Stomach smooth muscle (tissue), 2 donors: ENCODE measurements around the gene PPFIA2.

Experiments
- H3K27ac ChIP-seq: one replicate; pipeline ENCODE4 v1.7.0; 2013; ENCODE audit warnings: mild to moderate bottlenecking, low read length, inconsistent platforms
- H3K27me3 ChIP-seq, 2 donors: one replicate each; pipeline ENCODE4 v1.7.0; 2013; ENCODE audit warnings: low read length in 2 of 2; ENCODE audit not compliant: insufficient read depth in 2 of 2, control insufficient read depth in 1 of 2
- H3K36me3 ChIP-seq, 2 donors: one replicate each; pipeline ENCODE4 v1.7.0; 2013; ENCODE audit warnings: low read length in 2 of 2; ENCODE audit not compliant: control insufficient read depth in 2 of 2, insufficient read depth in 2 of 2
- H3K4me1 ChIP-seq: one replicate; pipeline ENCODE4 v1.7.0; 2013; ENCODE audit warnings: low read length; ENCODE audit not compliant: control insufficient read depth, insufficient read depth
- H3K4me3 ChIP-seq, 2 donors: one replicate each; pipeline ENCODE4 v1.7.0; 2013; ENCODE audit warnings: low read length in 2 of 2
- H3K9ac ChIP-seq, 2 donors: one replicate each; pipeline ENCODE4 v1.7.0; 2013; ENCODE audit warnings: low read length in 2 of 2, mild to moderate bottlenecking in 1 of 2
- H3K9me3 ChIP-seq, 2 donors: one replicate each; pipeline ENCODE4 v1.7.0; 2013; ENCODE audit warnings: low read length in 2 of 2; ENCODE audit not compliant: control insufficient read depth in 2 of 2
- donor health status: healthy.
- donor health status: Pancreatic carcinoma.

The PPFIA2 gene

DNA sequence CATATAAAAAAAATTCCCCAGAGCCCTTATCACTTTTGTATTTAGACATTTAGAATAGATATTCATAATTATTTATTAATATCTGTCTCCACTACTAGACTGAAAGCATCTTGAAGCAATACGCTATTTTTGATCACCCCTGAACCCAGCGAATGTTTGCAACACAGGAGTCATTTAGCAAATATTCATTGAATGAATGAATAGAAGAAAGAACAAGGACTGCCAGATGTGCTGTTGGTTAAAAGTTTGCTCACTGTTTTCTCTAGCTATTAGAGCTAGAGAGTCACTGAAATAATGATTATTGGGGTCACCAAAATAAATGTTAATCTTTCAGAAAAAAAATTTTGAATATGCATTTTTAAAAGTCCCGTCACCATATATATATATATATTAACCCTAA lies 506.9 kb downstream of the PPFIA2 start:
- H3K4me3 ChIP-seq = no peak overlapping the region
- no peaks in the 10 kb centered on the region for H3K4me1 ChIP-seq
- H3K27ac ChIP-seq = no peak overlapping the region
- no peaks in the 10 kb centered on the region for H3K27me3 ChIP-seq
- no peaks in the 10 kb centered on the region for H3K36me3 ChIP-seq
- H3K9me3 ChIP-seq = no peaks in the 10 kb centered on the region
- no peak overlapping the region for H3K9ac ChIP-seq

DNA sequence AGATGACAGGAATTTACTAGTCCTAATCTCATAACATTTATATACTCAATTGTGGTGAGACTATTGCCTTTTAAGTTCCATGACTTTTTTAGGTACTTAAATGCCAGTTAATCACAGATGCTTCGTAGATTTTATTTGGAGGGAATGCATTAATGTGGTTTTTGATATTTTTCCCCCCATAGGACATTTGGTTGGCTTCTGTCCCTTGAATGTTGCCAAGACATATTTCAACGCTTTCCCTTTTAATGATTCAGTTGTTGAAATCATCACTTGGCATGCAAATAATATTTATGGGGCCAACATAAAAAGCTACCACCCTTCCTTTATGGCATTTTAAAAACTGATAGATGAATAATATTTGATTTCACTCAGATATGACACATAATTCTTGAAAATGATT lies 509.2 kb downstream of the PPFIA2 start:
- Histone ChIP-seq H3K4me1 (no peaks in the 10 kb centered on the region), H3K4me3 (no peak overlapping the region), H3K36me3 (no peaks in the 10 kb centered on the region), H3K9ac (no peak overlapping the region), H3K9me3 (no peaks in the 10 kb centered on the region), H3K27ac (no peak overlapping the region), H3K27me3 (no peaks in the 10 kb centered on the region)

DNA sequence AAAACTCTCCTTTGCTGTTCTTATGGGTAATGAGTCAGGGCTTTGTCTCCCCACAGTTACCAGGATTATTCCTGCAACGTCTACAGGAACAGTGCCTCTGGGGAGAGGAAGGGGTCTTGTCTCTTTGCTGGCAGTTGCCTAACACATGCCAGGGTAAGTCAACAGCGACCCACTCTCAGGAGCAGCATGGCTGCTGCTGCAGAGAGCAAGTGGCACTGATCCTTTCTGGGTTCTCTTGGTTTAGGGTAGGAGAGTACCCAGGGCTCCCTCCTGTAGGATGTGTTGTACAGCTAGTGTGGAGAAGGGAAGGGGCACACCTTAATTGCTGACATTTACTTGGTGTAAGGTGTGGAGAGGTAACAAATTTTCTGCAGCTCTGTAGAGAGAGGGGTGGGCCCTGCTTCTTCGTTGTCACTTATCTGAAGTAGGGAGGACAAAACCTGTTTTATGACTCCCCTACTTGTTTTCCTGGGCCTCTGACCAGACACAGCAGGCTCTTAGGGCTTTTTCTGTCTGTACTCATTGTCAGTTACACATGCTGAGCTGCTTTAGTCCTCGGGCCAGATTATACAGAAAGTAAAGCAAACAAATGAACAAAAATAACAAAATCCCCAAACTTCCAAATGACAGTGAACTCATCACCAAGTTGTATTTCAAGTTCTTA lies 513.1 kb downstream of the PPFIA2 start:
- Histone ChIP-seq H3K36me3 (no peaks in the 10 kb centered on the region), H3K4me1 (no peaks in the 10 kb centered on the region), H3K9me3 (no peaks in the 10 kb centered on the region), H3K9ac (no peak overlapping the region), H3K27ac (no peak overlapping the region), H3K4me3 (no peak overlapping the region), H3K27me3 (no peaks in the 10 kb centered on the region)

DNA sequence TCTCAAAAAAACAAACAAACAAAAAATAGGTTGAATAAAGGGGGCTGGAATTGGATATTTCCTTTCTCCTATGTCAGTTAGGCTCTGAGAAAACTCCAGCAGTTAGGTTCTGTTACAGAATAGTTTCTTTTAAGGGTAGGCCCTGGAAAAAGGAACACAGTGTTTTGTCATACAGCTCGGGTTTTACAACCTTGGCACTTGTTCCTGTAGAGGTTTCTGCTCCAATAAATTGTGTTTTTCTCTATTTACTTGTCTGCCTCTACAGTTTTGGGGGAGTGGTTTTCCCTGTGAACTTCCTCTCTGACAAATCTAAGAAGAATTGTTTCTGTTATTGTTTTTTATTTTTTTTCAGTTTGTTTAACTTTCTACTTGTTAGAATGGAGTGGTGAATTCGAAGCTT lies 513.7 kb downstream of the PPFIA2 start:
- Histone ChIP-seq H3K9me3 (no peaks in the 10 kb centered on the region), H3K4me3 (no peak overlapping the region), H3K9ac (no peak overlapping the region), H3K27ac (no peak overlapping the region), H3K4me1 (no peaks in the 10 kb centered on the region), H3K27me3 (no peaks in the 10 kb centered on the region), H3K36me3 (no peaks in the 10 kb centered on the region)

DNA sequence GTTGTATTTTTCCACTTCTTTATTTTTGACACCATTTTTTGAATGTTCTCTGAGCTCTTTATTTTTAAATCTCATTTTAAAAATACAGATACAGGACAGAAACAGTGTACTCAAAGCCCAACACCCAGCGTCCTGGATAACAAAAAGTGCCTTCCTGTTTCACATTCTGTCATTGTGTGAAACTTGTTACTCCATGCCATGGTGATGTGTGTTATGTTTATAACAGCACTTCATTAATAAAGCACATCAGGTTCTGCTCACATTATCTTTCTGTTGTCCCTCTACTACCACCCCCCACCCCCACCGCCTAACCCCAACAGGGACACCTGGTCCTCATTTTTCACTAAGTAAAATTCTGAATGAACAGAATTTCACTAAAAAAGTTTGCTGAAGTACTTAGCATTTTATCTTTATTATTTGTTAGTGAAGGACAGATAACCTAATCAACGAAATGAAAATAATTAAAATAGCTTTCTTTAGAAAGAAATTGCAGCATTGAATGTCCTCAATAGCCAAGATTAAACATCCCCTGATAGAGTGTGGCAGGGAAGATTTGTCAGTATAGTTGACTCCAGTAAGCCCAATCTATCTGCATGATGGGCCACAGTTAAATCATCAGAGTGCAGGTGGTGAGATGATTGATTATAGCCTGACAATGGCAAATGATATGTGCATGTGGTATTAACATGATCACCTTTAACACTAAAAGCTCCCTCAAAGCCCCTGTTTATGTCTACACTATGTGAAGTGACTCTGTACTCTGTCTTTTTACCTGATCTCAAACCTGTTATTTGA lies 527.4 kb downstream of the PPFIA2 start:
- Histone ChIP-seq H3K4me1 (no peaks in the 10 kb centered on the region), H3K27ac (no peak overlapping the region), H3K27me3 (no peaks in the 10 kb centered on the region), H3K9me3 (no peaks in the 10 kb centered on the region), H3K4me3 (no peak overlapping the region), H3K9ac (no peak overlapping the region), H3K36me3 (no peaks in the 10 kb centered on the region)

DNA sequence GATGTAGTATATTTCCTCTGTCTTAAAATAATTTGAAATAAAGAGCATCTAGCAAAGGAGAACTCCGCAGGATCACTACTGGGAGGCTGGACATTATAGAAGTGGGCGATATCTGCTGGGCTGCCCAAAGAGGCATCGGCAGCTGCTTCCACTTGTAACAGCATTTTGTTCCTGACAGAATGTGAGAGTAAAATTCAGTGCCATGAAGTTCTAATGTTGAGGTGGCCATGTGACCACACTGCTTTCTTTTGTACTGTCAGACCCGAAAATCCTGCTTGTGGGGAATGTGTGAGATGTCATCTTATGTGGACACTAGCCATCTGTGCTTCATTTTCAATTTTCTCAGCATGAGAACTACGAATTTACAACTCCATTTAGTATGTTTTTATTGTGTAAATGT lies 529.4 kb downstream of the PPFIA2 start:
- Histone ChIP-seq H3K9ac (no peak overlapping the region), H3K9me3 (no peaks in the 10 kb centered on the region), H3K4me1 (no peaks in the 10 kb centered on the region)

DNA sequence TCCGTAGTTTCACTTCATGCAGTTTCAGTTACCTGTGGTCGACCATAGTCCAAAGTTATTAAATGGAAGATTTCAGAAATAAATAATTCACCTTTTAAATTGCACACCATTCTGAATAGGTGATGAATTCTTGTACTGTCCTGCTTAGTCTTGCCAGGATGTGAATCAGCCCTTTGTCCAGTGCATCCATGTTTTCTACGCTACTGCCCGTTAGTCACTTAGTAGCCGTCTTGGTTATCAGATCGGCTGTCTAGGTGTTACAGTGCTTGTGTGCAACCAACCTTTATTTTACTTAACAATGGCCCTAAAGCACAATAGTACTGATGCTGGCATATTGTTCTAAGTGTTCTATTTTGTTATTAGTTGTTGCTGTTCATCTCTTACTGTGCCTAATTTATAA lies 534.5 kb downstream of the PPFIA2 start:
- Histone ChIP-seq H3K4me3 (no peak overlapping the region), H3K27me3 (no peaks in the 10 kb centered on the region), H3K4me1 (no peaks in the 10 kb centered on the region), H3K36me3 (no peaks in the 10 kb centered on the region), H3K9ac (no peak overlapping the region), H3K27ac (no peak overlapping the region), H3K9me3 (no peaks in the 10 kb centered on the region)

More for the DNA sequence above, 529.4 kb downstream of the PPFIA2 start:
- no peak overlapping the region for H3K4me3 ChIP-seq
- no peaks in the 10 kb centered on the region for H3K36me3 ChIP-seq
- no peak overlapping the region for H3K27ac ChIP-seq
- no peaks in the 10 kb centered on the region for H3K27me3 ChIP-seq

DNA sequence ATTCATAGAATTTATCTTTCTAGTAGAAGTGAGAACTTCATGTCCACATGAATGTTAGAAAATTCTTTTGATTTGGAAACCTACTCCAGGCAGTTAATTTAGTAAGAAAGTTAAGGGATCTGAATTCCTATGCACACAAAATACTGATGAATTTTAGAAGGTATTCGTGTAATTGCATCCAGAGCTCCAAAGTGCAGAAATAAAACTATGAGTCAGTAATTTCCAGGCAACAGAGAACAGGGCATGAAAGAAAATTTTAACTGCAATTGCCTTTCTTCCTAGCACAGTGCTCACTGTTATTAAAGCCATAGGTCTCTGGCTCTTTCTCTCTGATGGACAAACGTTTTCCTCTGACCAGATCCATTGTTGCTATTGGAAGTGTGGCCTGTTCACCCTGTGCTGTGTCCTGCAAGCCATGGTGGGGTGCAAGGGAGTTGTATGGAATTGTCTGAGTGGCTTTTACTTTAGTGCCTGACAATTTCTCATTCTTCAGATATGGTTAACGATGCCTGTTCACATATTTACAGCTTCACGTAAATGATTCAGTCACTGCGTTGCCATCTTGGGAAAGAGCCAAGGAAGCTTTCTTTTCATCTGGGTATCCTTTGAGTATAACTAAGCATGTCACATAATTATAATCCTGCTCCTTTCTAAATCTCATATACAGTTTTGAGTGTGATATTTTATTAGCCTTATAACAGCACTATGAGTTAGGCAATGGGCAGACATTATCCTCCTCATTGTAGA lies 536.1 kb downstream of the PPFIA2 start:
- H3K27me3 ChIP-seq = no peaks in the 10 kb centered on the region
- no peaks in the 10 kb centered on the region for H3K36me3 ChIP-seq
- no peak overlapping the region for H3K4me3 ChIP-seq
- H3K9ac ChIP-seq = no peak overlapping the region
- H3K27ac ChIP-seq = no peak overlapping the region
- no peaks in the 10 kb centered on the region for H3K9me3 ChIP-seq
- no peaks in the 10 kb centered on the region for H3K4me1 ChIP-seq

DNA sequence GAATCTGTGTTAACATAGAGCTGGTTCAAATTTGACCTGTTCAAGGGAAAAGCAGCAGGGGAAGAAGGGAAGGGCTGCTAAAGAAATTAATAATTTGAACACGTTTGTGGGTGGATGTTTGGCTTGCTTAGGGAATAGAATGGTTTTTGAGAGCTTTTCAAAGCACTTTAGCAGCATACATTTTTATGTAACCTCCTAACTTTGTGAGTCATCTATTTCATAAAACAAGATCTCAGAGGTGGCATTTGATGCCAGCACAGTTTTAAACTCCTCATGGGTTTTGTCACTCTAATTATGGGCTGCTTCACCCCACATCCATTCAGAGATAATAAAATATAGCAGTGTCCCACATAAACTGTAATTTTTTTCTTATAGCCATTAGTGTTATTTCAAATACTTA lies 537.5 kb downstream of the PPFIA2 start:
- Histone ChIP-seq H3K27me3 (no peaks in the 10 kb centered on the region), H3K4me3 (no peak overlapping the region), H3K27ac (no peak overlapping the region), H3K9me3 (no peaks in the 10 kb centered on the region), H3K36me3 (no peaks in the 10 kb centered on the region), H3K4me1 (no peaks in the 10 kb centered on the region), H3K9ac (no peak overlapping the region)

DNA sequence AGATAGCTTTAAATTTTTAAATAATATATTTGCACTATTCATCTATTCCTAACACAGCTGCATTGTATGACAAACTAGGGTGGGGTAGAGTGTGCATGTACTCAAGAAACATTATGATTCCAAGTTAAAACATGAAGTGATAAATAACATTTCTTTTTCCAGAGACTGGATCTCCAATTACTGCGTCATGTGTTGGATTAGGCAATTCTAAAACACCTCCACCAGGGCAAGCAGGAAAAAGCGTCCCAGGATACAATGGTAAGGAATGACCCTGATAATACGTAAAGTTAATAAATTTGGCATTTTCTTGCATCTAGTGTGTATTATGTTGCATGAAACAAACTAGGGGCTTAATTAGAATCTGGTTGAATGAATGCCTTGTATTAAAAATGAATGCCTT lies 542.4 kb downstream of the PPFIA2 start:
- H3K9me3 ChIP-seq = no peaks in the 10 kb centered on the region

More for the DNA sequence above, 542.4 kb downstream of the PPFIA2 start:
- Histone ChIP-seq H3K36me3 (no peaks in the 10 kb centered on the region), H3K27ac (no peak overlapping the region), H3K27me3 (no peaks in the 10 kb centered on the region), H3K4me1 (no peaks in the 10 kb centered on the region), H3K4me3 (no peak overlapping the region), H3K9ac (no peak overlapping the region)
